Central memory CD8-positive, alpha-beta T cell (primary cell): ENCODE measurements around the gene MAML3.

Experiments
- ATAC-seq: fragments of 150-1000 bp; cut with Tn5 transposase; replicated peaks from 2 replicates; pipeline ENCODE4 v1.10.0; 2022; ENCODE audit warnings: mild to moderate bottlenecking, moderate FRiP score, moderate number of reproducible peaks; ENCODE audit not compliant: poor library complexity, severe bottlenecking; ENCODE audit errors: extremely low read depth
- DNase-seq, 2 donors: peaks; one replicate each; pipeline ENCODE4 v3.0.0; 2021; ENCODE audit warnings: low spot score in 2 of 2
- H3K27ac Mint-ChIP-seq: one replicate; pipeline ENCODE4 v1.8.0; 2022; ENCODE audit warnings: low read depth, mild to moderate bottlenecking, moderate library complexity, mixed read lengths
- H3K27me3 Mint-ChIP-seq: one replicate; pipeline ENCODE4 v1.8.0; 2022; ENCODE audit warnings: mixed read lengths
- H3K36me3 Mint-ChIP-seq: one replicate; pipeline ENCODE4 v1.8.0; 2022; ENCODE audit warnings: mild to moderate bottlenecking, moderate library complexity, mixed read lengths; ENCODE audit not compliant: insufficient read depth
- H3K4me1 Mint-ChIP-seq: one replicate; pipeline ENCODE4 v1.8.0; 2022; ENCODE audit warnings: mixed read lengths
- H3K4me3 Mint-ChIP-seq: one replicate; pipeline ENCODE4 v1.8.0; 2022; ENCODE audit warnings: mild to moderate bottlenecking, moderate library complexity, mixed read lengths
- H3K9me3 Mint-ChIP-seq: one replicate; pipeline ENCODE4 v1.8.0; 2022; ENCODE audit warnings: mixed read lengths

Gene MAML3

DNA sequence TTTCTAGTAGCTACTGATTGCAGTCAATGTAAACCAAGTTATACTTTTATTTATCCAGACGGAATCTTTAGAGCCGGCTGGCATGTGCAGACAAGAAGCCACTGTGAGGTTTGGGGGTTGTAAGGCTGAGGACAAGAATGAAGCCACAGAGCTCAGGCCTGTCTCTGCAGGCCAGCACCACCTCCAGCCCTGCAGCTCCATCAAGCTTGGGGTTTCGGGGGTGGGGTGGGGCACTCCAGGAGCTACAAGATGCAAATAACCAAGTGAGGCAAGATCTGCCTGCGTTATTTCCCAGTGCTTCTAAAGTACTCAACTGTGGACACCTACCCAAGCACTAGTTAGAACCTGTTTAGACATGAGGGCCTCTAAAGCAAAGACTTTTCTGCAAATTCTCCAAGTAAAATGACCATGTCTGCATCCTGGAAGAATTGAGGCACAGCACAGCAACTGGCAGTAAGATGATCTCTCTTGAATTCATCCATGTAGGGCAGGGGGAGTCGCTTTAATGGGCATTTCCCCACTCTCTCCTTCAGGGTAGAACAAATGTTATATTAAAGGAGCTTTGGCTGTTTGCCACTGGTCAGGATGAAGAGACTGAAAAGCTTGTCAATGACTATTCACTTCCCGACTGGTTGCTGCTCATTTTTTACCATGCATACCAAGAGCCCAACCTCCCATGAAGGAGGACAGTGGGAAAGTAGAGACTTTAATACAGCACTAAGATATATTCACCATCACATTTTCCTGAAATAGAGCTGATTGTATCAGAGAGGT lies 265.8 kb downstream of the MAML3 start:
- H3K27ac Mint-ChIP-seq = no peak overlapping the region
- DNase-seq (no peak), ATAC-seq (no peak)
- H3K9me3 Mint-ChIP-seq = peaks cover 6% of the 10 kb centered on the region
- peaks cover 13% of the 10 kb centered on the region for H3K27me3 Mint-ChIP-seq
- peaks cover 4% of the 10 kb centered on the region for H3K36me3 Mint-ChIP-seq
- no peak overlapping the region for H3K4me3 Mint-ChIP-seq
- H3K4me1 Mint-ChIP-seq = no peaks in the 10 kb centered on the region

- Mint-ChIP-seq H3K9me3 (peaks cover 11% of the 10 kb centered on the region), H3K4me1 (no peaks in the 10 kb centered on the region), H3K27me3 (peaks cover 20% of the 10 kb centered on the region), H3K4me3 (no peak overlapping the region), H3K27ac (no peak overlapping the region), H3K36me3 (peaks cover 4% of the 10 kb centered on the region)
- no peak for DNase-seq
- ATAC-seq = no peak
These were observed 266.6 kb downstream of the MAML3 start for GRCh38 chr4:139887376-139887802.

GRCh38 chr4:139886798-139887197 lies 267.2 kb downstream of the MAML3 start:
- H3K9me3 Mint-ChIP-seq = peaks cover 11% of the 10 kb centered on the region
- no peaks in the 10 kb centered on the region for H3K4me1 Mint-ChIP-seq
- peaks cover 26% of the 10 kb centered on the region for H3K27me3 Mint-ChIP-seq
- H3K27ac Mint-ChIP-seq = no peak overlapping the region
- H3K36me3 Mint-ChIP-seq = peaks cover 4% of the 10 kb centered on the region
- ATAC-seq = no peak
- no peak for DNase-seq
- no peak overlapping the region for H3K4me3 Mint-ChIP-seq

DNA sequence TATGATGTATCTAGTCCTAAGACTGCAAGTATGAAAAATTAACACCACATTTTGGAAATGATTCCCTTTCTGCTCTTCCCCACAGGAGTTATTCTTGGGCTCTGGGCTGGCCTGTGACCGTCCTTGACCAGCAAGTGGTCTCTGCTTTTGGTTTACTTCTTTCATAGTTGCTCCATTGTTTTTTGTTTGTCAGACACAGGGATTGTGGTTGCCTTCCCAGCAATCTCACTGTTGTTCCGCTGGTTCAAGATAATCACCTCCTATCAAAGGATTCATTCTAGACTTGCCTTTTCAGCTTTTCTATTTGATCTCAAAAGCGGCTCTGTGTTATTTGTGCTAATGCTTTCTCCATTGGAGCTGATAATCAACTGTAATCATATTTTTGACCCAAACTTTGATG lies 269.5 kb downstream of the MAML3 start:
- H3K9me3 Mint-ChIP-seq = peaks cover 11% of the 10 kb centered on the region
- no peaks in the 10 kb centered on the region for H3K4me1 Mint-ChIP-seq
- peaks cover 40% of the 10 kb centered on the region for H3K27me3 Mint-ChIP-seq
- no peak for DNase-seq
- H3K27ac Mint-ChIP-seq = no peak overlapping the region
- H3K4me3 Mint-ChIP-seq = no peak overlapping the region
- no peak for ATAC-seq
- H3K36me3 Mint-ChIP-seq = no peaks in the 10 kb centered on the region

DNA sequence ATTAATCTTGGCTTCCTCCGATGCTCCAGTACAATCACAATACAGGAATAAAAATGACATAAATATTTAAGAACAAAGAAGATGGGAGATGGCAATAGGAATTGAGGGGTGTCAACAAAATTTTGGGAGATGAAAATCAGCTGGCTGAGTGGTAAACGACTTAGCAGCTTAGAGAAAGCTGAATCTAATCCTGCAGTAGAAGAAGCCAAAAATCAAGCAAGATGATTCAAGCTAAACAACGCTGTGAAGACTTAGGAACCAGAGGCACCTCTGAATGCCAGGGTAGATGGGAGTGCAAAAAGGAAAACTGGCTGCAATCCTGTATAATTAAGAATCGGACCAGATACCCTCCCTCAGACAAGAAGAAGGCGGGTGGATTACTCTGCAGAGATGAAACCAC lies 273.1 kb downstream of the MAML3 start:
- ATAC-seq = no peak
- H3K4me3 Mint-ChIP-seq = no peak overlapping the region
- no peaks in the 10 kb centered on the region for H3K36me3 Mint-ChIP-seq
- no peaks in the 10 kb centered on the region for H3K4me1 Mint-ChIP-seq
- peaks cover 11% of the 10 kb centered on the region for H3K9me3 Mint-ChIP-seq
- H3K27me3 Mint-ChIP-seq = peaks cover 40% of the 10 kb centered on the region
- no peak overlapping the region for H3K27ac Mint-ChIP-seq
- DNase-seq = no peak

DNA sequence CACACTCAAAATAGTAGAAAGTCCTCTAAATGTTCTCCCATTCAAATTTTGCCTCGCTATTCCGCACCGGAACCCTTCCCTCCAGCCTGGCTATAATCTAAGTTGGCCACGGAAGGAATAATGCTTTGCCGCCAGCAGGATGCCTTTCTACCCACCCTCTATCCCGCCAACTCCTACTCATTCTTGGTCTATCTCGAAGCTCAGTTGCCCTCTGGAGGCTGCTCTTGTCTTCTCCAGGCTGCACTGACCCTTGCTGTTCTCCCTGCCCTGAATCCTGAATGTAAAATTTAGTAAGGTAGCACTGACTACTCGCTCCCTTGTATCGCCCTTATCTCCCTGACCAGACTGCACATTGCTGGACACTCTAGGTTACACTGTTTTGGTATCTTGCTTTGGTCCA lies 275.9 kb downstream of the MAML3 start:
- H3K4me1 Mint-ChIP-seq = no peaks in the 10 kb centered on the region
- H3K27me3 Mint-ChIP-seq = peaks cover 36% of the 10 kb centered on the region
- no peaks in the 10 kb centered on the region for H3K36me3 Mint-ChIP-seq
- no peak overlapping the region for H3K27ac Mint-ChIP-seq
- peaks cover 4% of the 10 kb centered on the region for H3K9me3 Mint-ChIP-seq
- no peak for ATAC-seq
- DNase-seq = no peak
- H3K4me3 Mint-ChIP-seq = no peak overlapping the region

DNA sequence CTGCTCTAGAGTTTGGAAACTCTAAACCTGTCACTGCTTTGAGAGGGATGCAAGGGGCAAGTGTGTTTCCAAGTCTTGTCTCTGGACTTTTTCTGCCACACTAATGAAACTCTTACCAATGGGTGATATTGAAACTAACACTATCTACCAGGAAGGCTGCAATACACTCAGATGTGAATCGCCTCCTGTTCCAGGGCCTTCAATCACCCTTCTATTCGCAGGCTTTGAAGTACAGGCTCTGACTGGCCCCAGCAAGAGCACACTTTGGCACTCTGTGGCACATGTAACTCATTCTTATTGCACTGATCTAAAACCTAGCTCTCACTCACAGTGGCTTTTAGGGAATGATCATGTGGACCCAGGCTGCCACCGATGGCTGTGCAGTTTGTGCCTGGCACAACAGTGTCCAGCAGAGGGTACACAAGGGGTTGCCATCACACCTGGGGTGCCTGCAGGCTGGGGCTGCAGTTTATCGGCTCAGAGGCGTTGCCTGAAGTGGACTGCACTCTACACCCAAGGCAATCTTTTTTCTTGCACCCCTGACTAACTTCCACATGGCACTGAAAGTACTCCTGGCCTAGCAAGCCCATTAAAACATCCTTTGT lies 277.5 kb downstream of the MAML3 start:
- Mint-ChIP-seq H3K36me3 (no peaks in the 10 kb centered on the region), H3K4me1 (no peaks in the 10 kb centered on the region)

GRCh38 chr4:139875411-139875825 lies 278.6 kb downstream of the MAML3 start:
- H3K4me3 Mint-ChIP-seq = no peak overlapping the region
- DNase-seq (no peak), ATAC-seq (no peak)
- no peak overlapping the region for H3K27ac Mint-ChIP-seq
- peaks cover 10% of the 10 kb centered on the region for H3K27me3 Mint-ChIP-seq
- H3K4me1 Mint-ChIP-seq = no peaks in the 10 kb centered on the region
- H3K36me3 Mint-ChIP-seq = no peaks in the 10 kb centered on the region
- H3K9me3 Mint-ChIP-seq = no peaks in the 10 kb centered on the region

More for the DNA sequence above, 277.5 kb downstream of the MAML3 start:
- Mint-ChIP-seq H3K27me3 (peaks cover 20% of the 10 kb centered on the region), H3K4me3 (no peak overlapping the region), H3K27ac (no peak overlapping the region), H3K9me3 (no peaks in the 10 kb centered on the region)
- no peak for ATAC-seq
- DNase-seq = no peak

GRCh38 chr4:139873111-139873860 lies 280.7 kb downstream of the MAML3 start:
- Mint-ChIP-seq H3K9me3 (no peaks in the 10 kb centered on the region), H3K27me3 (peaks cover 9% of the 10 kb centered on the region), H3K4me1 (no peaks in the 10 kb centered on the region), H3K36me3 (no peaks in the 10 kb centered on the region), H3K4me3 (no peak overlapping the region), H3K27ac (no peak overlapping the region)
- no peak for DNase-seq
- ATAC-seq = no peak

GRCh38 chr4:139872274-139872673 lies 281.7 kb downstream of the MAML3 start:
- Mint-ChIP-seq H3K4me3 (no peak overlapping the region), H3K27me3 (peaks cover 9% of the 10 kb centered on the region), H3K9me3 (no peaks in the 10 kb centered on the region), H3K27ac (no peak overlapping the region), H3K4me1 (no peaks in the 10 kb centered on the region), H3K36me3 (no peaks in the 10 kb centered on the region)
- DNase-seq (no peak), ATAC-seq (no peak)

- DNase-seq = no peak
- no peak overlapping the region for H3K27ac Mint-ChIP-seq
- no peak for ATAC-seq
- no peak overlapping the region for H3K4me3 Mint-ChIP-seq
- H3K36me3 Mint-ChIP-seq = no peaks in the 10 kb centered on the region
- no peaks in the 10 kb centered on the region for H3K9me3 Mint-ChIP-seq
- H3K27me3 Mint-ChIP-seq = no peaks in the 10 kb centered on the region
- H3K4me1 Mint-ChIP-seq = no peaks in the 10 kb centered on the region
These were observed 284.2 kb downstream of the MAML3 start for GRCh38 chr4:139869810-139870209.

DNA sequence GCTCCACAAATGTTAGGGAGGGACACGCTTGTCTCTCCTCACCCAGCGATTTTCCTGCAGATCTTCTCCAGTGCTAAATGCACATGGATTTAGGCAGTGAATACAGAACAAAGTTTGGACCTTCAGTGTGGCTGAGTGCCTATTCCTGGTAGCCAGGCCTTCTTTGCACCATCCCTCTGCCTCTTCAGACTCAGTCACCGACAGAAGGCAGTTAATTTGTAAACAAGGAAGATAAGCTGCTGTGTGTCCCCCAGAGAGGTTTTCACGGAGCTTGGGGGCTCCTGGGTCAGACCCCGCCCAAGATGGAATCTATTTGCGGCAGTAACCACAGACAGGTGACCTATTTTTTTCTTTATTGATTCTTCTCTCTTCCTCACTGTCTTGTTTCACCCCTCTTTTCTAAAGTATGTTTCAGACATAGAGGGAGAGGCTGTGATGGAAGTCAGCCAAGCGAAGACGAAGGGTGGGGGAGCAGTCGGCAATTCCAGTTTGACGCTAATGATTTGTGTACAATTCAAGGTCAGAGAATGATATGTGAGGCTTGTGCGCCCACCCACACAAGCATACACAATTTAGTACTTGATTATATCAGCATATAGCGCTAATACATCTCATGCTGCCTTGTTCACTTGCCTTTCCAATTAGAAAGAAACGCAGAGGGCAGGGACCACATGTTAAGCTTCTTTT lies 287.6 kb downstream of the MAML3 start:
- Mint-ChIP-seq H3K27ac (no peak overlapping the region), H3K4me1 (no peaks in the 10 kb centered on the region), H3K36me3 (no peaks in the 10 kb centered on the region), H3K27me3 (peaks cover 9% of the 10 kb centered on the region), H3K9me3 (no peaks in the 10 kb centered on the region), H3K4me3 (no peak overlapping the region)
- ATAC-seq (no peak), DNase-seq (no peak)
